ENCODE data around the gene KIAA1614. TPM values are rescaled to one million over a fixed set of nuclear protein-coding genes. Genes with fewer than 3 reads are reported as not detected.

The KIAA1614 gene
- total RNA-seq, 8 experiments from 2014 or later: 0.36 to 2.6 (median 1.2) TPM

DNA sequence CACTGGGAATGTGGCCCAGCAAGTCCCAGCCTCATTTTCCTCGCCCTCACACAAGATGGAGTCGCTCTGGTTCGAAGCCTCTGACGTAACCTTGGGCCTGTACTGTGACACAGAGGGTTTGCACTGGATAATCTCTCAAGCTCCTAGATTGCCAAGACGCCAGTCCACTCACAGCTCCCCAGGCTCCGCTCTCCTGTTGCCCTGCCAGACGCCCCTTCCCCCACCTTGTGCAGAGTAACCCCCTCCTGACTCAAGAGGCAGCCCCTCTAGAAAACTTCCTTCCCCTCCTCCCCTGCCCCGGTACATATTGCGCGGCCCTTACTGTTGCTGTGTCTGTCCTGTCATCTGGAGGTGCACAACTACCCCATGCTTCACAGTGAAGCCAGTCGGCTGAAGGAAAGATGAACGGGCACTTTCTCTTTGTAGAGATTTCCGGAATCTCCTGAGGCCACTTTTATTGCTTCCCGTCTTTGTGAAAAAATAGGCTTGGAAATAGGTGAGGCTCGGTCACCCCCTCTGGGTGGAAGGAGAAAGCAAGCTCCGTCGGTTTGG, 981 bp upstream of the KIAA1614 start:
- in situ Hi-C loops (cut with MboI; ENCODE audit: low pct_unique_long_range_greater_than_20kb in 2 of 9, low sequenced_read_pairs in 9 of 9, unreplicated experiment in 9 of 9): loop anchor here in 2 of 9 experiments (25.0 kb wide), 2 partner anchors 101 to 226 kb away; partner anchors contain the start of gene STX6 (in 1 of the 2)
- Histone ChIP-seq H3K4me3 (peak overlapping the region in 2 of 5 donors; percentile 25 to 28), H3K27ac (no peak overlapping the region), H3K4me1 (replicated peaks in 1 of 2) (peaks cover 7 to 8% of the 10 kb centered on the region in 2 donors)
- WGBS, 10 experiments: 7 to 80% (median 53%) methylated on average over 2 to 10 of the region's 17 CpGs; no CpG with 5 or more reads in 2 of the 10 experiments
- ATAC-seq (replicated peaks in 6 of 8): peak in 6 of 8 experiments; percentile 5 to 22 (median 12)

DNA sequence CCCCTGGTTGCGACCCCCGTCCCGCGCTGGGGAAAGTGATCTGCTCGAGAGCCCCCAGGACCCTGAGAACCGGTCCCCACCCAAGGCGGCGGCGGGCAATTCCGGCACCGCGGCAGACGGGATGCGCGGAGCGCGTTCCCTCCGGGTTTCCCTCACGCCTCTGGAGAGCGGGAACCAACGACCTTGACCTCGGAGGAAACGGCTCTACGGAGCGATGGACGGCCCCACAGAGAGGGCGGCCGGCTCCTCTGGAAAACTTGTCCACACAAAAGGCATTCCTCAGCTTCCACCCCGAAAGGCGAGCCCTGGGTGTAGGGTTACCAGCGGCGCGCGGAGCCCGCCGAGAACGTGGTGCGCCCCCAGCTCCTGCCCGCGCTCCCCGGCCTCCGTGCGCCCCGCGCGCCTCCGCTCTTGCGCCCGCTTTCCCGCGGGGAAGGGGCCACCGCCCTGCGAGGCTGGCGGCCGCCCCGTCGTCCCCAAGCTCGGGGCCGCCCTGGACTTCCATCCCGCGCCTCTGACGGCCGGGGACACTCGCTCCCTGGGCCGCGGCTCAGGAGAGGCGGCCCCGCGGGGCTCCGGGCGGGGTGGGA, 391 bp upstream of the KIAA1614 start:
- Histone ChIP-seq H3K4me3 (peak overlapping the region; percentile 12 to 28 (median 22)), H3K27ac (no peak overlapping the region), H3K4me1 (replicated peaks in 1 of 2) (peaks cover 7 to 8% of the 10 kb centered on the region in 2 donors)
- 0 to 3% (median 2%) methylated on average over 2 to 13 of the region's 71 CpGs; no CpG with 5 or more reads in 5 of the 10 experiments for WGBS, 10 experiments
- in situ Hi-C loops (cut with MboI; ENCODE audit: low pct_unique_long_range_greater_than_20kb in 2 of 9, low sequenced_read_pairs in 9 of 9, unreplicated experiment in 9 of 9): loop anchor here in 2 of 9 experiments (25.0 kb wide), 2 partner anchors 100 to 225 kb away; partner anchors contain the start of gene STX6 (in 1 of the 2)
- ATAC-seq (replicated peaks in 6 of 8): peak; percentile 43 to 60 (median 52)

DNA sequence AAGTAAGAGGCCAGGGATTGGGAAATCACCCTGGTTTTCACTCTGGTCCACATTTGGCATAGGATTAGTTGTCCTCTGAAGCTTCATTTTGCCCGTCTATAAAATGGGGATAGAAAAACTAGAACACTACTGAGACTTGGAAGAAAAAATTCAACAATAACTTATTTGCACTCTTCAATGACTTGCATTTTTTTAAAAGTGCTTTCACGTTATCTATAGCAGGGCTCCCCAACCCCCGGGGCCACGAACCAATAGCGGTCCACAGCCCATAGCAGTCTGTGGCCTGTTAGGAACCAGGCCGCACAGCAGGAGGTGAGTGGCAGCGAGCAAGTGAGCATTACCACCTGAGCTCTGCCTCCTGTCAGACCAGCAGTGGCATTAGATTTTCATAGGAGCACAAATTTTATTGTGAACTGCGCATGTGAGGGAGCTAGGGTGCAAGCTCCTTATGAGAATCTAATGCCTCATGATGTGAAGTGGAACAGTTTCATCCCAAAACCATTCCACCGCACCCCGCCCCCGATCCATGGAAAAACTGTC, 2.8 kb downstream of the KIAA1614 start:
- in situ Hi-C loops (cut with MboI; ENCODE audit: low pct_unique_long_range_greater_than_20kb in 2 of 9, low sequenced_read_pairs in 9 of 9, unreplicated experiment in 9 of 9): loop anchor here in 2 of 9 experiments (25.0 kb wide), 2 partner anchors 97 to 222 kb away; partner anchors contain the start of gene STX6 (in 1 of the 2)
- Histone ChIP-seq H3K4me1 (replicated peaks in 1 of 2) (peaks cover 7 to 8% of the 10 kb centered on the region in 2 donors), H3K4me3 (no peak overlapping the region), H3K27ac (no peak overlapping the region)
- ATAC-seq (replicated peaks in 6 of 8): no peak
- 80 to 100% (median 93%) methylated on average over 1 to 11 of the region's 11 CpGs; no CpG with 5 or more reads in 1 of the 10 experiments for WGBS, 10 experiments

DNA sequence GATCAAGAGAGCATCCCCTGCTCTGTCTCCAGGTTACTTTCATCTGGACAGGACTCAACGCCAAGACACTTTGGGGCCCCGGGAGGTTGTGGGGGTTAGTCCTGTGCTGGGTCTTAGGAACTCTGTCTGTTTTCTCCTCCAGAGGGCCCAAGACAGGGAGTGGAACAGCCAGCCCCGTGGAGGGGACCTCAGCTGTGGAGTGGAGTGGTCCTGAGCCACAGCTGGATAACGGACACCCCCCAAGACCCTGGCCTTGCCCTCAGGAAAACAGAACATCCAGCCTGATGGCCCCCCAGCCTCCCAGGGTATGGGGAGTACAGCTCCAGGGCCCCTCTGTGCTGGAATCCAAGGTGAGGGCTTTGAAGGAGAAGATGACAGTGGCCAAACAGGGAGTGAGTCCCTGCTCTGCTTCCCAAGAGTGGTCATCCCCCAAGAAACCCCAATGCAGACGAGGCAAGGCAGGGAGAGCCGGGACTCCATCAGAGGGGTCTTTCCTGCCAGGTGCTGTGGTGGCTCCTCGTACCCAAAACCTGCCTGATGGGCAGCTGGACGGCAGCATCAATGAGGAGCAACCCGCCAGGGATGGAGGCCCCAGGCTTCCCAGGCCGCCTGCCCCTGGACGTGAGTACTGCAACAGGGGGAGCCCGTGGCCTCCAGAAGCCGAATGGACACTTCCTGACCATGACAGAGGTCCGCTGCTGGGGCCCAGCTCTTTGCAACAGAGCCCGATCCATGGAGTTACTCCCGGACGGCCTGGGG, 3.5 kb downstream of the KIAA1614 start:
- H3K4me1 ChIP-seq (replicated peaks in 1 of 2): peaks cover 7 to 8% of the 10 kb centered on the region in 2 donors
- ATAC-seq (replicated peaks in 6 of 8): no peak
- in situ Hi-C loops (cut with MboI; ENCODE audit: low pct_unique_long_range_greater_than_20kb in 2 of 9, low sequenced_read_pairs in 9 of 9, unreplicated experiment in 9 of 9): loop anchor here in 2 of 9 experiments (25.0 kb wide), 2 partner anchors 96 to 221 kb away; partner anchors contain the start of gene STX6 (in 1 of the 2)
- H3K27ac ChIP-seq: no peak overlapping the region
- no peak overlapping the region for H3K4me3 ChIP-seq
- WGBS, 10 experiments: 20 to 100% (median 77%) methylated on average over 1 to 9 of the region's 17 CpGs; no CpG with 5 or more reads in 4 of the 10 experiments

DNA sequence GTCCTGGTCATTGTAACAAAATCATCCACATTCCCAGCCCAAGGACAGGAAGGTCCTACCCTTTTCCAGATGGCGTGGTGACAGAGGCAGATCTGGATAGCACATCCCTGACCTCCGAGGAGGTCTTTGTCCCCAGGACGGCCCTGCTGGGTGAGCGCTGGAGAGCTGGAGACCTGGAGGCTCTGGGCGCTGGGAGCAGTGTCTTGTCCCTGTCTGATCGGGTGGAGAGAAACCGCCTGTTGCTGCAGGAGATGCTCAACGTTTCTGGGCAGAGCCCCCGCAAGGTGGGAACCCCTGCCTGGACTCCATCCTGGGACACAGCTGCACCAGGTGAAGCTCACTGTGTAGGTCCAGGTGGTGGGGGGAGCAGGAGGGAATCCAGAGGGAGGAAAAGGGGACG, 4.1 kb downstream of the KIAA1614 start:
- H3K4me3 ChIP-seq: no peak overlapping the region
- WGBS, 10 experiments: 83 to 100% (median 100%) methylated on average over 1 to 2 of the region's 10 CpGs; no CpG with 5 or more reads in 7 of the 10 experiments
- ATAC-seq (replicated peaks in 6 of 8): no peak
- peaks cover 6 to 8% of the 10 kb centered on the region in 2 donors for H3K4me1 ChIP-seq (replicated peaks in 1 of 2)
- H3K27ac ChIP-seq: no peak overlapping the region
- in situ Hi-C loops (cut with MboI; ENCODE audit: low pct_unique_long_range_greater_than_20kb in 2 of 9, low sequenced_read_pairs in 9 of 9, unreplicated experiment in 9 of 9): loop anchor here in 2 of 9 experiments (25.0 kb wide), 2 partner anchors 96 to 221 kb away; partner anchors contain the start of gene STX6 (in 1 of the 2)

DNA sequence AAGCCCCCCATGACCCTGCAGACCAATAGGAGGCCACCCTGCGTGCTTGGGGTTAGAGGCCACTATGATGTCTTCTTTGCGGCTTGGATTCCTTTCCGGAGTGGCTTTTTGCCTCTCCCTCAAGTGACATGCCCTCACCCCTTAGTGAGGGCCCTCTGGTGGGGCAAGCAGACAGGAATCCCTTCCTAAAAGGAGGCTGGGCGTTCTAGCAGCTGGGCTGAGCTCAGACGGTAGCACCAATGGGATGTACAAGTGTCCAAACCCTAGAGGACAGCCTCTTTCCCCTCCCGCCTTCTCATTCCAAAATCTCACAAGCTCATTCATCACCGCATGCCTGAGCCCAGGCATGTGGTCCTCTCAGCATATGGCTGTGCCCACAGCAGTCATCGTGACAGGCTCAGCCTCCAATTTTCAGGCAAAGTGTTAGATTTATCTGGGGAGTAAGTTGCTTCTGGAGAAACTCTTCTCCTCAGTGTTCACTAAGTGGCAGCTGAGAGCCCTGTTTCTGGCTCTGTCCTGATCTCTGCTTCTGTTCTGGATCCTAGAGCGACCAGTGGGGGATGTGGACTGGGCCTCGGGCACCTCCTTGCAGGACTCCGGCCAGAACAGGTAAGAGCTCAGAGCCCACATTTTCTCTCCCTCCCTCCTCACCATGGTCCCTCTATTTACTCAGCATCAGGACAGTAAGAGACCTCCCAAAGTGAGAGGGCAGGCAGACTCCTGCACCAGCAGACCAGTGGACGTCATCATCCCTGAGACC, 4.8 kb downstream of the KIAA1614 start:
- WGBS, 10 experiments: 70 to 95% (median 80%) methylated on average over 2 to 10 of the region's 12 CpGs; no CpG with 5 or more reads in 3 of the 10 experiments
- in situ Hi-C loops (cut with MboI; ENCODE audit: low pct_unique_long_range_greater_than_20kb in 2 of 9, low sequenced_read_pairs in 9 of 9, unreplicated experiment in 9 of 9): loop anchor here in 2 of 9 experiments (25.0 kb wide), 2 partner anchors 95 to 220 kb away; partner anchors contain the start of gene STX6 (in 1 of the 2)
- no peak overlapping the region for H3K27ac ChIP-seq
- peaks cover 2% of the 10 kb centered on the region in 2 donors for H3K4me1 ChIP-seq (replicated peaks in 1 of 2)
- no peak overlapping the region for H3K4me3 ChIP-seq
- peak in 1 of 8 experiments; percentile 35 for ATAC-seq (replicated peaks in 6 of 8)

DNA sequence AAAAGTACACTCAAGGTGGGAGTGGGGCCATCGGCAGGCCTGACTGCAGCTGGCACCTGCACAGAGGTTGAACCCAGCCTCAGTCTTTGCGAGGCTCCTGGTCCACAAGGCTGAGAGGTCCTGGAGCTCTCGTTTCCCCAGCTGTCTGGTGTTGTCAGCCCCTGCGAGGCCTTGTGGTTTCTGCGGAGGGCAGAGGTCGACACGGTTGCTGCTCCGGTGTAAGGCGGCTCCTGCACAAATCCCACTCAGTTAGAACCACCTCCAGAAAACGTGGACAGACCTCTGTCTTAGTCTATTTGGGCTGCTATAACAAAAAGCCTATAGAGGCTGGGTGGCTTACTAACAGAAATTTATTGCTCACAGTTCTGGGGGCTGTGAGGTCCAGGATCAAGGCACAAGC, 5.8 kb downstream of the KIAA1614 start:
- 20 to 100% (median 83%) methylated on average over 1 to 8 of the region's 10 CpGs; no CpG with 5 or more reads in 3 of the 10 experiments for WGBS, 10 experiments
- peaks cover 10 to 13% of the 10 kb centered on the region in 2 donors for H3K4me1 ChIP-seq (replicated peaks in 1 of 2)
- in situ Hi-C loops (cut with MboI; ENCODE audit: low pct_unique_long_range_greater_than_20kb in 2 of 9, low sequenced_read_pairs in 9 of 9, unreplicated experiment in 9 of 9): loop anchor here in 2 of 9 experiments (25.0 kb wide), 2 partner anchors 94 to 219 kb away; partner anchors contain the start of gene STX6 (in 1 of the 2)
- H3K27ac ChIP-seq: no peak overlapping the region
- H3K4me3 ChIP-seq: no peak overlapping the region
- no peak for ATAC-seq (replicated peaks in 6 of 8)

DNA sequence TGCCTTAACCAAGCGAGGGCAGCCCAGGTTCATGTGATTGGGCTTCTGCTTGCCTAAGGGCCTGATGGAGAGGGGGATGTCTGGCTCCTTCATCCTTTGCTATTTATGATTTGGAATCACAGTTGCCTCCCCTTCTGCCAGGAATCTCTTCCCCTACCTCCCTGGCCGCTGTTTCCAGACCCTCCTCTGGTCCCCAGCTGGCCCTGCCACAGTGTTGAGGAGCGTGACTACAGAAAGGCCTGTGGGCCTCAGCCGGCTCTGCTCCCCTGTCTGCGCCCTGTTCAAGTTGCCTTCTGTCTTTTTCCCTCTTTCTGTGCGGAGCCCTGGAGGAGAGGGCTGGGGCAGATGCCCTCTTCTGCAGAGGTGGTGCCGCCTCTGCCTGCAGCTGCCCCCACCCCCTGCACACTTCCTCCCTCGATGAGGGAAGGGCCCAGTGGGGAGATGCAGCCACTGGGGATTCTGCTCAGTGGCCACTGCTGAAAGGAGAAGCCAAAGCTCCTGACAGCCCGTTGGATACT, 6.5 kb downstream of the KIAA1614 start:
- Histone ChIP-seq H3K27ac (no peak overlapping the region), H3K4me1 (replicated peaks in 1 of 2) (peaks cover 13 to 18% of the 10 kb centered on the region in 2 donors), H3K4me3 (no peak overlapping the region)
- no peak for ATAC-seq (replicated peaks in 6 of 8)
- 67 to 100% (median 96%) methylated on average over 1 to 7 of the region's 9 CpGs; no CpG with 5 or more reads in 3 of the 10 experiments for WGBS, 10 experiments
- in situ Hi-C loops (cut with MboI; ENCODE audit: low pct_unique_long_range_greater_than_20kb in 2 of 9, low sequenced_read_pairs in 9 of 9, unreplicated experiment in 9 of 9): loop anchor here in 2 of 9 experiments (25.0 kb wide), 2 partner anchors 93 to 218 kb away; partner anchors contain the start of gene STX6 (in 1 of the 2)

DNA sequence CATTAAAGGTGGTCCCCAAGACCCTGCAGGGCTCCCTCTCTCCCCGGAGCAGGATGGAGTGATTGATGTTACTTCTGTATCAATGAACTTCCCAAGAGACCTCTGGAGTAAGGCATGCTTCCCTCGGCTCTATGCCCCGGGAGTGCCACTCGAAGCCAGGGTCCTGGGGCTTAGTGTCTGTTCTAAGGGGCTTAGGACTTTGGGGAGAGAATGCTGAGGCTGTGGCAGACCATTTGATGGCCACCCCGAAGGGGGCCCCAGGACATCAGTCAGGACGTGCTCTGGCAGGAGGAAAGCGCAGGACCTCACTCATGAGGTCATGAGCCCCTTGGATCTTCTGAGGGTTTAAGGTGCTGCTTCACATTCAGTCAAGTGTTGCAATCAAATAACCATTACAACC, 7.5 kb downstream of the KIAA1614 start:
- in situ Hi-C loops (cut with MboI; ENCODE audit: low pct_unique_long_range_greater_than_20kb in 2 of 9, low sequenced_read_pairs in 9 of 9, unreplicated experiment in 9 of 9): loop anchor here in 2 of 9 experiments (25.0 kb wide), 2 partner anchors 92 to 217 kb away; partner anchors contain the start of gene STX6 (in 1 of the 2)
- Histone ChIP-seq H3K4me3 (no peak overlapping the region), H3K4me1 (replicated peaks in 1 of 2) (peaks cover 16 to 19% of the 10 kb centered on the region in 2 donors), H3K27ac (no peak overlapping the region)
- WGBS, 10 experiments: 70 to 100% (median 100%) methylated on average over 1 to 3 of the region's 7 CpGs; no CpG with 5 or more reads in 5 of the 10 experiments
- ATAC-seq (replicated peaks in 6 of 8): no peak

DNA sequence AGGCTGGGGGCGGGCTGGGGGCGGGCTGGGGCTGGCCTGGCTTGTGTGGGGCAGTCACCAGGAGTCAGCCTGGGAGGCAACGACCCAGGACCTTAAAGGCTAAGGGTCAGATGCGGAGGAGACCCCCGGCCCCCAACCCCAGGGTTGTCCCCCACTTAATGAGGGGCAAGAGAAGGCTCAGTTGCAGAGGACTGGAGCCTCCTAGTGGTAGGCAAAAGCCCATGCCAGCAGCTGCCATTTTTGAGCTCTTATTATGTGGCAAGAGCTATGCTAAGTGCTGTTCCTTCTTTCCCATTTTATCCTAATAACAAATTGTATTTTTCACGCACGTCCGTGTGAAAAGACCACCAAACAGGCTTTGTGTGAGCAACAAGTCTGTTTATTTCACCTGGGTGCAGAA, 8.0 kb downstream of the KIAA1614 start:
- Histone ChIP-seq H3K27ac (no peak overlapping the region), H3K4me3 (no peak overlapping the region), H3K4me1 (replicated peaks in 1 of 2) (peaks cover 21 to 24% of the 10 kb centered on the region in 2 donors)
- 70 to 93% (median 77%) methylated on average over 1 to 5 of the region's 8 CpGs; no CpG with 5 or more reads in 6 of the 10 experiments for WGBS, 10 experiments
- ATAC-seq (replicated peaks in 6 of 8): no peak
- in situ Hi-C loops (cut with MboI; ENCODE audit: low pct_unique_long_range_greater_than_20kb in 2 of 9, low sequenced_read_pairs in 9 of 9, unreplicated experiment in 9 of 9): loop anchor here in 2 of 9 experiments (25.0 kb wide), 2 partner anchors 92 to 217 kb away; partner anchors contain the start of gene STX6 (in 1 of the 2)

DNA sequence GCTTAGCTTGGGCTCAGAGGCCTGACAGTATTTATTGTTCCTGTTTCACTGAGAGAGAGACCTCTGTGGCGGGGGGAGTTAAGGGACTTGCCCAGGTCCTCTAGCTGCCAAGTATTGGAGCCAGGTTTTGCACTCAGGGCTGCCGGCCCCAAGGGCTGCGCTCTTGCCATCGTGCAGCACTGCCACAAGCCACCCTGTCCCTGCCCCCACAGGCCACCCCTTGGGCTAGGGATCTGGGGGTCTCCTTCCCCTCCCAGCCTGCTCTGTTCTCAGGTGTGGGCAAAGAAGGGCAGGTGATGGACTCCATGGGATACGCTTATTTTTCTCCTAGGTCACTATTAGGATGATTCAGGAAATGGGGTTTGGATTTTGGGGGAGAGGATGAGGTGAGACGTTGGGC, 8.7 kb downstream of the KIAA1614 start:
- H3K4me3 ChIP-seq: no peak overlapping the region
- H3K4me1 ChIP-seq (replicated peaks in 1 of 2): peaks cover 28 to 31% of the 10 kb centered on the region in 2 donors
- 88 to 100% (median 95%) methylated on average over 1 to 3 of the region's 6 CpGs; no CpG with 5 or more reads in 6 of the 10 experiments for WGBS, 10 experiments
- no peak for ATAC-seq (replicated peaks in 6 of 8)
- H3K27ac ChIP-seq: no peak overlapping the region
- in situ Hi-C loops (cut with MboI; ENCODE audit: low pct_unique_long_range_greater_than_20kb in 2 of 9, low sequenced_read_pairs in 9 of 9, unreplicated experiment in 9 of 9): loop anchor here in 2 of 9 experiments (25.0 kb wide), 2 partner anchors 91 to 216 kb away; partner anchors contain the start of gene STX6 (in 1 of the 2)

Measured in motor neuron (in vitro differentiated cells).